Measurements from ENCODE around the gene TMEM161B.

DNA sequence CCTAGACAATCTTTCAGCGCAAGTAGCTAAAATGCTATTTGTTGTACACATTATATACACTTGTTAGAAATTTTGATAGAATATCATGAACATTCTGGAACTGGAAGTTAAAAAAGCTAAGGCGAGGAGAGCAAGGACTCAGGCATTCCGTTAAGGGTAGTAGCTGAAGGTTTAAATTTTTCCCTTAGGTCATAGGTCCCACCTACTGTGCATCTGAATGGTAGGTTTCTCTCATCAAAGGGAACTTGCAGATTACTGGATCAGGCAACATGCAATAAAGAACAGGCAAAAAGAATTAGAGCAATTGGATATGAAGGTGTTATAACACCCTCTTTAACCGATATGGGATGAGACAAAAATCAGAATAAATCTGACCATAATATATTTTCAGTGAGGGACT is 32.8 kb downstream of the TMEM161B start:
- TF ChIP-seq, protein P1, sequence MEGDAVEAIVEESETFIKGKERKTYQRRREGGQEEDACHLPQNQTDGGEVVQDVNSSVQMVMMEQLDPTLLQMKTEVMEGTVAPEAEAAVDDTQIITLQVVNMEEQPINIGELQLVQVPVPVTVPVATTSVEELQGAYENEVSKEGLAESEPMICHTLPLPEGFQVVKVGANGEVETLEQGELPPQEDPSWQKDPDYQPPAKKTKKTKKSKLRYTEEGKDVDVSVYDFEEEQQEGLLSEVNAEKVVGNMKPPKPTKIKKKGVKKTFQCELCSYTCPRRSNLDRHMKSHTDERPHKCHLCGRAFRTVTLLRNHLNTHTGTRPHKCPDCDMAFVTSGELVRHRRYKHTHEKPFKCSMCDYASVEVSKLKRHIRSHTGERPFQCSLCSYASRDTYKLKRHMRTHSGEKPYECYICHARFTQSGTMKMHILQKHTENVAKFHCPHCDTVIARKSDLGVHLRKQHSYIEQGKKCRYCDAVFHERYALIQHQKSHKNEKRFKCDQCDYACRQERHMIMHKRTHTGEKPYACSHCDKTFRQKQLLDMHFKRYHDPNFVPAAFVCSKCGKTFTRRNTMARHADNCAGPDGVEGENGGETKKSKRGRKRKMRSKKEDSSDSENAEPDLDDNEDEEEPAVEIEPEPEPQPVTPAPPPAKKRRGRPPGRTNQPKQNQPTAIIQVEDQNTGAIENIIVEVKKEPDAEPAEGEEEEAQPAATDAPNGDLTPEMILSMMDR (conservative IDR thresholded peaks at IDR 0.05; ENCODE audit: low read length), result no peak
- no peak for TF ChIP-seq EZH2phosphoT487 (IDR thresholded peaks at IDR 0.05; ENCODE audit: borderline replicate concordance)
